WTC11 (cell line): Measurements from ENCODE around the gene ILKAP. TPM values are rescaled to one million over a fixed set of nuclear protein-coding genes. Genes with fewer than 3 reads are reported as not detected.

Experiments
- ATAC-seq: fragments of 200-7000 bp; cut with Tn5 transposase; 2 replicates; pipeline ENCODE4 v1.10.0; 2021; ENCODE audit warnings: mild to moderate bottlenecking, moderate library complexity
- CTCF ChIA-PET: fragments of 300-600 bp; sonication (Branson Sonifier 250); formaldehyde crosslinking; loops from one replicate; lab custom pipeline; 2021; ENCODE audit warnings: antibody characterized with exemption; lab: Charles Lee
- POLR2A ChIA-PET: fragments of 350-600 bp; sonication (Branson Sonifier 250); formaldehyde crosslinking; loops from one replicate; lab custom pipeline; 2021; ENCODE audit warnings: antibody characterized with exemption; lab: Charles Lee
- DNase-seq: peaks from one replicate; pipeline ENCODE4 v3.0.0; 2021; ENCODE audit warnings: low spot score
- H3K27ac Mint-ChIP-seq: 2 replicates; pipeline ENCODE4 v1.8.0; 2021; ENCODE audit warnings: mixed read lengths
- H3K27me3 Mint-ChIP-seq: 2 replicates; pipeline ENCODE4 v1.8.0; 2021; ENCODE audit warnings: low read depth, mild to moderate bottlenecking, moderate library complexity, mixed read lengths
- H3K36me3 Mint-ChIP-seq: 2 replicates; pipeline ENCODE4 v1.8.0; 2021; ENCODE audit warnings: mixed read lengths
- H3K4me1 Mint-ChIP-seq: 2 replicates; pipeline ENCODE4 v1.8.0; 2022; ENCODE audit warnings: mixed read lengths
- H3K4me3 Mint-ChIP-seq: 2 replicates; pipeline ENCODE4 v1.8.0; 2021; ENCODE audit warnings: mild to moderate bottlenecking, moderate library complexity, mixed read lengths
- H3K9me3 Mint-ChIP-seq: 2 replicates; pipeline ENCODE4 v1.8.0; 2021; ENCODE audit warnings: mixed read lengths
- CBFB ChIP-seq: sonication (generic); formaldehyde crosslinking; IDR thresholded peaks from 2 replicates; pipeline ENCODE4 v1.8.1; 2022; ENCODE audit warnings: mild to moderate bottlenecking, low read depth, missing genetic modification reagents
- CTCF ChIP-seq: fragments of 200-600 bp; IDR thresholded peaks from 2 replicates; pipeline ENCODE4 v1.8.0; 2022; ENCODE audit warnings: antibody characterized with exemption
- EMX1 ChIP-seq: fragments of 250-450 bp; sonication (Bioruptor Pico); IDR thresholded peaks from 2 replicates; pipeline ENCODE4 v1.8.0; 2021; ENCODE audit warnings: mild to moderate bottlenecking
- FOXP1 ChIP-seq: sonication (generic); formaldehyde crosslinking; IDR thresholded peaks from 2 replicates; pipeline ENCODE4 v1.8.0; 2022; ENCODE audit warnings: missing genetic modification reagents, mild to moderate bottlenecking, moderate library complexity, borderline replicate concordance
- GABPB1 ChIP-seq: sonication (generic); formaldehyde crosslinking; IDR thresholded peaks from 2 replicates; pipeline ENCODE4 v1.8.1; 2023; ENCODE audit warnings: mild to moderate bottlenecking, missing genetic modification reagents
- GRHL2 ChIP-seq: fragments of 250-450 bp; sonication (Bioruptor Pico); IDR thresholded peaks from 2 replicates; pipeline ENCODE4 v1.8.0; 2022; ENCODE audit warnings: mild to moderate bottlenecking, moderate library complexity; ENCODE audit not compliant: insufficient replicate concordance, severe bottlenecking
- JAZF1 ChIP-seq: fragments of 250-450 bp; sonication (Bioruptor Pico); IDR thresholded peaks from 2 replicates; pipeline ENCODE4 v1.9.0; 2021; ENCODE audit warnings: moderate library complexity, mild to moderate bottlenecking, inconsistent platforms
- NR1H2 ChIP-seq: sonication (generic); formaldehyde crosslinking; IDR thresholded peaks from 2 replicates; pipeline ENCODE4 v1.9.0; 2021; ENCODE audit warnings: mild to moderate bottlenecking, moderate library complexity, missing genetic modification reagents
- OVOL2 ChIP-seq: fragments of 250-450 bp; sonication (Bioruptor Pico); IDR thresholded peaks from 2 replicates; pipeline ENCODE4 v1.9.0; 2021; ENCODE audit warnings: mild to moderate bottlenecking, borderline replicate concordance
- RELA ChIP-seq: sonication (generic); formaldehyde crosslinking; IDR thresholded peaks from 2 replicates; pipeline ENCODE4 v1.8.1; 2022; ENCODE audit warnings: missing genetic modification reagents, mild to moderate bottlenecking, borderline replicate concordance
- SMAD3 ChIP-seq: sonication (generic); formaldehyde crosslinking; IDR thresholded peaks from 2 replicates; pipeline ENCODE4 v1.8.0; 2022; ENCODE audit warnings: missing genetic modification reagents, mild to moderate bottlenecking, borderline replicate concordance
- SMAD4 ChIP-seq: sonication (generic); formaldehyde crosslinking; IDR thresholded peaks from 2 replicates; pipeline ENCODE4 v1.8.0; 2022; ENCODE audit warnings: mild to moderate bottlenecking, missing genetic modification reagents
- ZBTB43 ChIP-seq: sonication (generic); formaldehyde crosslinking; IDR thresholded peaks from 2 replicates; pipeline ENCODE4 v1.8.1; 2023; ENCODE audit warnings: mild to moderate bottlenecking, missing genetic modification reagents
- ZMAT4 ChIP-seq: fragments of 250-450 bp; sonication (Bioruptor Pico); IDR thresholded peaks from 2 replicates; pipeline ENCODE4 v1.9.0; 2021; ENCODE audit warnings: mild to moderate bottlenecking
- ZNF121 ChIP-seq: sonication (generic); formaldehyde crosslinking; IDR thresholded peaks from 2 replicates; pipeline ENCODE4 v1.8.0; 2023; ENCODE audit warnings: missing genetic modification reagents
- ZNF317 ChIP-seq: sonication (generic); formaldehyde crosslinking; IDR thresholded peaks from 2 replicates; pipeline ENCODE4 v1.8.1; 2023; ENCODE audit warnings: low read depth, mild to moderate bottlenecking, moderate library complexity, missing genetic modification reagents, borderline replicate concordance
- ZNF532 ChIP-seq: fragments of 250-450 bp; sonication (Bioruptor Pico); IDR thresholded peaks from 2 replicates; pipeline ENCODE4 v1.9.0; 2021; ENCODE audit warnings: mild to moderate bottlenecking, borderline replicate concordance
- total RNA-seq: library from RNA; stranded (reverse); gene quantifications from 3 replicates; pipeline ENCODE4 v1.2.3, GENCODE V29; 2021

Gene ILKAP
- total RNA-seq, 1 experiment from 2014 or later = 32.7 TPM

- TF ChIP-seq ZNF532 (CRISPR knock-in tag) = no peak
- no peak for TF ChIP-seq EMX1 (CRISPR knock-in tag)
- TF ChIP-seq ZNF121 (CRISPR knock-in tag) = no peak
These were observed 69.7 kb downstream of the ILKAP start (continued) for GRCh38 chr2:238133499-238134392.

GRCh38 chr2:238132463-238133450 is 70.7 kb downstream of the ILKAP start:
- no peak for ATAC-seq
- Mint-ChIP-seq H3K27me3 (no peaks in the 10 kb centered on the region), H3K4me3 (no peak overlapping the region), H3K9me3 (no peaks in the 10 kb centered on the region), H3K36me3 (no peaks in the 10 kb centered on the region), H3K27ac (no peak overlapping the region), H3K4me1 (no peaks in the 10 kb centered on the region)
- POLR2A ChIA-PET = interaction anchor here (1.5 kb wide), 1 partner anchor 12 kb away, joined by 4 read pairs; no protein-coding TSS in a partner anchor
- DNase-seq = no peak
- CTCF ChIA-PET = interaction anchor here (1.0 kb wide), 3 partner anchors 12 to 28 kb away, joined by 3 to 4 read pairs (median 3); no protein-coding TSS in a partner anchor
- no peak for TF ChIP-seq RELA (CRISPR knock-in tag)
- TF ChIP-seq JAZF1 (CRISPR knock-in tag) = no peak
- no peak for TF ChIP-seq FOXP1 (CRISPR knock-in tag)
- TF ChIP-seq GRHL2 (CRISPR knock-in tag) = no peak
- no peak for TF ChIP-seq ZNF317
- TF ChIP-seq CTCF = no peak
- TF ChIP-seq NR1H2 (CRISPR knock-in tag) = no peak
- no peak for TF ChIP-seq CBFB (CRISPR knock-in tag)
- no peak for TF ChIP-seq SMAD3 (CRISPR knock-in tag)
- TF ChIP-seq SMAD4 (CRISPR knock-in tag) = no peak
- TF ChIP-seq ZMAT4 (CRISPR knock-in tag) = no peak
- TF ChIP-seq GABPB1 = no peak
- no peak for TF ChIP-seq OVOL2 (CRISPR knock-in tag)
- TF ChIP-seq ZBTB43 (CRISPR knock-in tag) = no peak
